ENCODE measurements around the gene MDH2.
"Not testable (repeated sequence)": the region's sequence is repeated elsewhere in the genome, so short reads cannot be mapped to it uniquely, and the experiment has no call there.

Gene MDH2

DNA sequence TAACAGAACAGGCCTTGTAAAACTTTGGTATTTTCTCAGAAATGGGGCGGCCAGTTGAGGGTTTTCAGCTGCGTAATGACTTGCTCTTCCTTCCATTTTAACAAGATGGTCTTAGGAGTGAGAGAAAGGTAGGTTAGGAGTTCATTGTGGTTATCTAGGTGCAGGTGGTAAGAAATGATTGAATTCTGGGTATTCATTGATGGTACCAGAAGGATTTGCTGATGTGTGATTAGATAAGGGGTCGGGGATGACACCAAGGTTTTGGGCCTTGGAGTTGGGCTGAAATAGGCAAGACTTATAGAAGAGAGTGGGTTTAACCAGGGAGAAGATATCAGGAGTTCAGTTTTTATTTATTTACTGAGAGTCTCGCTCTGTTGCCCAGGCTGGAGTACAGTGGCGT, 2.6 kb downstream of the MDH2 start:
- Histone ChIP-seq H3K4me3 (no peak overlapping the region), H3K27ac (no peak overlapping the region), H3K4me1 (peaks cover 0 to 41% (median 26%) of the 10 kb centered on the region in 4 donors), H3K9me3 (no peaks in the 10 kb centered on the region), H3K36me3 (peaks cover 0 to 30% (median 29%) of the 10 kb centered on the region in 3 donors), H3K27me3 (no peaks in the 10 kb centered on the region)
- TF ChIP-seq, protein P1, sequence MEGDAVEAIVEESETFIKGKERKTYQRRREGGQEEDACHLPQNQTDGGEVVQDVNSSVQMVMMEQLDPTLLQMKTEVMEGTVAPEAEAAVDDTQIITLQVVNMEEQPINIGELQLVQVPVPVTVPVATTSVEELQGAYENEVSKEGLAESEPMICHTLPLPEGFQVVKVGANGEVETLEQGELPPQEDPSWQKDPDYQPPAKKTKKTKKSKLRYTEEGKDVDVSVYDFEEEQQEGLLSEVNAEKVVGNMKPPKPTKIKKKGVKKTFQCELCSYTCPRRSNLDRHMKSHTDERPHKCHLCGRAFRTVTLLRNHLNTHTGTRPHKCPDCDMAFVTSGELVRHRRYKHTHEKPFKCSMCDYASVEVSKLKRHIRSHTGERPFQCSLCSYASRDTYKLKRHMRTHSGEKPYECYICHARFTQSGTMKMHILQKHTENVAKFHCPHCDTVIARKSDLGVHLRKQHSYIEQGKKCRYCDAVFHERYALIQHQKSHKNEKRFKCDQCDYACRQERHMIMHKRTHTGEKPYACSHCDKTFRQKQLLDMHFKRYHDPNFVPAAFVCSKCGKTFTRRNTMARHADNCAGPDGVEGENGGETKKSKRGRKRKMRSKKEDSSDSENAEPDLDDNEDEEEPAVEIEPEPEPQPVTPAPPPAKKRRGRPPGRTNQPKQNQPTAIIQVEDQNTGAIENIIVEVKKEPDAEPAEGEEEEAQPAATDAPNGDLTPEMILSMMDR (IDR thresholded peaks at IDR 0.05), result no peak
- intact Hi-C loops (cut with DNase I; ENCODE audit: low total_unique reads), result no loop called here
- DNase-seq, result no peak

DNA sequence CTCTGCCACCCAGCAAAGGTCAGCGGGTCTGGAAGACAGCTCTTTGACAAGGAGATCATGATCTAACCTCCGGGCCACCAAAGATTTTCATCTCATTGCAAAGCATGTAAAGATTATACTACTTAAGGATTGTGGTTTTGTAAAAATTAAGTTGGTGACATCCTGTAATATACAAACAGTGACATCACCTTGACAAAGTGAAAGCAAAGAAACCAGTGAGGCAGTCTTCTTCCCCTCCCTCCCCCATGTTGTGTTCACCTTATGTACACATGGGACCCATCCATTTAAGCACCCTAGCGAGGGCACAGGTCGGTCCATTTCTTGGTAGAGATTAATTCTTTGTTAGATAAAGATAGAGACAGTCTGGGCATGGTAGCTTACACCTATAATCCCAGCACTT, 3.9 kb downstream of the MDH2 start:
- TF ChIP-seq, protein P1 (IDR thresholded peaks at IDR 0.05), result no peak
- H3K36me3 ChIP-seq, result peaks cover 0 to 39% (median 37%) of the 10 kb centered on the region in 3 donors

DNA sequence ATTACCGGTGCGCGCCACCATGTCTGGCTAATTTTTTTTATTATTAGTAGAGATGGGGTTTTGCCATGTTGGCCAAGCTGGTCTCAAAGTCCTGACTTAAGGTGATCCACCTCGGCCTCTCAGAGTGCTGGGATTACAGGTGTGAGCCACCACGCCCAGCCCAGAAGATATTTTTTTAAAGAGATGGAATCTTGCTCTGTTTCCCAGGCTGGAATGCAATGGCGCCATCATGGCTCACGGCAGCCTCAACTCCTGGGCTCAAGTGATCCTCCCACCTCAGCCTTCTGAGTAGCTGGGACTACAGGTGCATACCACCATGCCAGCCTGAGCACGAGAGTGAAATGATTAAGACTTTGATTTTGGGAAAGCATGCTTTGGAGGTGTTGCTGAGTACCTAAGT, 4.8 kb downstream of the MDH2 start:
- DNase-seq; intact Hi-C loops (cut with DNase I; ENCODE audit: low total_unique reads); H3K4me3 ChIP-seq; H3K9me3 ChIP-seq; H3K27me3 ChIP-seq; H3K27ac ChIP-seq: not testable (repeated sequence)
- Histone ChIP-seq H3K36me3 (peaks cover 6 to 48% (median 40%) of the 10 kb centered on the region in 3 donors), H3K4me1 (peaks cover 0 to 26% (median 17%) of the 10 kb centered on the region in 4 donors)

More for the DNA sequence above, 3.9 kb downstream of the MDH2 start:
- Histone ChIP-seq H3K27me3 (no peaks in the 10 kb centered on the region), H3K4me1 (peaks cover 0 to 32% (median 21%) of the 10 kb centered on the region in 4 donors), H3K4me3 (no peak overlapping the region), H3K9me3 (no peaks in the 10 kb centered on the region), H3K27ac (no peak overlapping the region)
- intact Hi-C loops (cut with DNase I; ENCODE audit: low total_unique reads), result no loop called here
- DNase-seq, result no peak

DNA sequence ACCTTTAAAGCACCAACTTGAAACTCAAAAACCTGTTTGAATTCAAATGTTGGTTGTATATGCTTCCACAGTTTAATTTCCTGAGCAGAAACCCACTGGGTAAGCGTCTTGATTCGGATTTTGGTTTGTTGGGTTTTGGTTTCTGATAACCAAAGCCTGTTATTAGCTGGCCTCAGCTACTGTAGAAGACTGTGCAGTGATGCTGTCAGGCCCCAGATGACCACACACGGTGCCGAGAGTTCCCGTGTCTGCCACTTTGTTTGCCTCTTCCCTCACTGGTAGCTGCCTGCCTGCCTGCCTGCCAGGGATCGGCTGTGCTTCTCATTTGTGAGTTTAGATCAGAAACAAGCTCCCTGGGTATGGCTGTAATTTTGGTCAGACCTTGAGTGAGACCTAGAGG, 5.6 kb downstream of the MDH2 start:
- H3K4me3 ChIP-seq, result no peak overlapping the region
- TF ChIP-seq, protein P1 (IDR thresholded peaks at IDR 0.05), result no peak
- H3K36me3 ChIP-seq, result peaks cover 13 to 55% (median 48%) of the 10 kb centered on the region in 3 donors
- H3K27ac ChIP-seq, result no peak overlapping the region
- no peak for DNase-seq
- peaks cover 0 to 25% (median 17%) of the 10 kb centered on the region in 4 donors for H3K4me1 ChIP-seq
- intact Hi-C loops (cut with DNase I; ENCODE audit: low total_unique reads), result no loop called here
- H3K9me3 ChIP-seq, result no peaks in the 10 kb centered on the region
- no peaks in the 10 kb centered on the region for H3K27me3 ChIP-seq

DNA sequence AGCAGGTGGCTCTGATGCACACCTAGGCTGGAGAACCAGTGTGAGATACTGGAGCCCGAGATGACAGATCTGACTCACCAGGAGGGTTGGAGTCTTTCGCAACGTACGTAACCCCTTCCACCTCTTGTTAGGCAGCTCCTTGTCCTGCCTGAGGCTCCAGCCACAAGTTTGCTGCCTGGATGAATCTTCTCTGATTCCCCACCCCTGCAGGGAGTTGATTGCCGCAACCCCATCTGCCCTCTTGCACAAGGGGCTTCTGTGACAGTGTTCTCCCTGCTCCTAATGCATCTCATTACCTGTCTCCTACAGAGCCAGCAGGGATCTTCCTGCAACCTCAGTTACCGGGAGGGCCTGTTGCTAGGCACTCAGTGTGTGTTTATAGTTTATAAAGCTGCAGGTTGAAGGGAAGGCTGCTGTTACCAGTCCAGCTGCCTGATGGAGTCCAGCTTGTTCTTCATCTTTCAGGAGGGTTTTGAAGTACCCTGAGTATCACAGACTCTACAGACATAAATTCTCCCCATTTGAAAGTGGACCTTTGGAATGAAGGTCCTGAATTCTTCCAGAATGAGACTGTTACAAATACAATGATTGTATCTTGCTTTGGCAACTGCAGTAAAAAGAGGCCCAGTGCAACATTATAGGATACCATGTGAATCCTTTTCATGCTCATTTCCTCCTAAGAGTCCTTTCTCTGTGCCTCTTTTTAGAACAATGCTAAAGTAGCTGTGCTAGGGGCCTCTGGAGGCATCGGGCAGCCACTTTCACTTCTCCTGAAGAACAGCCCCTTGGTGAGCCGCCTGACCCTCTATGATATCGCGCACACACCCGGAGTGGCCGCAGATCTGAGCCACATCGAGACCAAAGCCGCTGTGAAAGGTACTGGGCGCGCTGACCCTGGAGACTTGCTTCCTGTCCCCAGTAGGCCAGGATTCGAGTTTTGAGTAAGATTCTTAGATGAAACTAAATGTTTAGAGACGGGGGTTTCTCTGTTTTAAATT, 6.5 kb downstream of the MDH2 start:
- peaks cover 23 to 65% (median 58%) of the 10 kb centered on the region in 3 donors for H3K36me3 ChIP-seq
- H3K4me1 ChIP-seq, result peaks cover 0 to 16% (median 9%) of the 10 kb centered on the region in 4 donors
- H3K27me3 ChIP-seq, result no peaks in the 10 kb centered on the region
- no peak overlapping the region for H3K27ac ChIP-seq
- no peak overlapping the region for H3K4me3 ChIP-seq
- TF ChIP-seq, protein P1 (IDR thresholded peaks at IDR 0.05), result no peak
- intact Hi-C loops (cut with DNase I; ENCODE audit: low total_unique reads), result no loop called here
- H3K9me3 ChIP-seq, result no peaks in the 10 kb centered on the region
- DNase-seq, result no peak

DNA sequence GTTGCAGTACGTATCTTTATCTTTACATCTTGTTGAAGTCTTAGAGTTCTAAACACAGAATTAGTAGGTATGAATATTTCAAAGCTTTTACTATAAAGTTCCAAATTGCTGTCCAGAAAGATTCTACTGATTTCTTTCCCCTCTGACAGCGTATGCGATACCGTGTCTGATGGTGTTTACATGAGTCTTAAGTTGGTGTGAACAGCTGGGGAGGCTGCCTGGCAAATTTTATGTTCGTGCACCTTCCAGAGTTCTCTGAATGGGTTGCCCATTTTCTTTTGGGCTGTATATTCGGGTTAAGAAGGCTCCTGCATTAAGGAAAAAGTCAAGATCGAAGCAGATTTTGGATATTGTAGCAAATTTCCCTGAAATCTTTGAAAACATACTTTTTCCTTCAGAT, 8.3 kb downstream of the MDH2 start:
- TF ChIP-seq, protein P1 (IDR thresholded peaks at IDR 0.05), result no peak
- DNase-seq, result no peak
- H3K4me3 ChIP-seq, result no peak overlapping the region
- H3K27me3 ChIP-seq, result no peaks in the 10 kb centered on the region
- no peaks in the 10 kb centered on the region for H3K9me3 ChIP-seq
- H3K36me3 ChIP-seq, result peaks cover 41 to 83% (median 76%) of the 10 kb centered on the region in 3 donors
- intact Hi-C loops (cut with DNase I; ENCODE audit: low total_unique reads), result no loop called here
- no peak overlapping the region for H3K27ac ChIP-seq
- no peaks in the 10 kb centered on the region for H3K4me1 ChIP-seq
